A549 (cell line): Measurements from ENCODE around the gene THAP3. TPM values are rescaled to one million over a fixed set of nuclear protein-coding genes. Genes with fewer than 3 reads are reported as not detected.

ENCODE experiments used
- ATAC-seq, 2 experiments: fragments of 200-7000 bp in 1 of 2; fragments of >200 bp in 1 of 2; cut with Nextera tagmentation in 1 of 2; cut with Tn5 transposase in 1 of 2; 3 replicates each; pipeline versions ENCODE4 v1.8.0 to v1.9.1; 2018 to 2020; ENCODE audit warnings: mild to moderate bottlenecking in 1 of 2, moderate library complexity in 1 of 2
- CTCF ChIA-PET: fragments of 300-600 bp; sonication (Branson Sonifier 250); formaldehyde crosslinking; extraction: SDS; loops from one replicate; lab custom pipeline; 2021; ENCODE audit warnings: antibody characterized with exemption, inconsistent platforms; lab: Yijun Ruan, JAX
- POLR2A ChIA-PET: fragments of 350-600 bp; formaldehyde crosslinking; extraction: SDS; loops from one replicate; lab custom pipeline; 2021; ENCODE audit warnings: antibody characterized with exemption, inconsistent platforms; lab: Yijun Ruan, JAX
- DNase-seq, 2 experiments: peaks; one replicate each; pipeline versions ENCODE4 v3.0.0 to v3.0.0-alpha.2; 2011 to 2016; ENCODE audit warnings: low read depth in 1 of 2, low spot score in 1 of 2
- FAIRE-seq: peaks from 2 replicates; lab custom pipeline; 2011; peaks lifted over from hg19 to GRCh38; lab: Jason Lieb, UNC
- H3K27ac ChIP-seq, 2 experiments: fragments of >200 bp; sonication (Bioruptor Twin); formaldehyde crosslinking; 3 replicates each; pipeline ENCODE4 v1.5.1; 2016 to 2017
- H3K4me1 ChIP-seq: fragments of >200 bp; sonication (Bioruptor Twin); formaldehyde crosslinking; 3 replicates; pipeline ENCODE4 v1.6.1; 2016
- H3K4me2 ChIP-seq: fragments of >200 bp; sonication (Bioruptor Twin); formaldehyde crosslinking; 3 replicates; pipeline ENCODE4 v1.6.1; 2016
- H3K4me3 ChIP-seq: fragments of >200 bp; sonication (Bioruptor Twin); formaldehyde crosslinking; 3 replicates; pipeline ENCODE4 v1.5.1; 2016
- H3K9me3 ChIP-seq: fragments of >200 bp; sonication (Bioruptor Twin); formaldehyde crosslinking; 3 replicates; pipeline ENCODE4 v1.6.1; 2016
- BHLHE40 ChIP-seq: IDR thresholded peaks from 2 replicates; pipeline ENCODE4 v1.6.1; 2012; ENCODE audit warnings: low read depth, low read length, inconsistent platforms
- CBX2 ChIP-seq: fragments of 200-600 bp; sonication (generic); IDR thresholded peaks from 2 replicates; pipeline ENCODE4 v1.6.1; 2016; ENCODE audit warnings: low read depth, mild to moderate bottlenecking, borderline replicate concordance
- CEBPB ChIP-seq, 2 experiments: fragments of >200 bp in 1 of 2; sonication (Bioruptor Twin) in 1 of 2; formaldehyde crosslinking in 1 of 2; IDR thresholded peaks; 2 replicates each; pipeline ENCODE4 v1.6.1; 2012 to 2016
- CHD4 ChIP-seq: fragments of 200-600 bp; sonication (generic); IDR thresholded peaks from 2 replicates; pipeline ENCODE4 v1.6.1; 2016; ENCODE audit warnings: antibody characterized with exemption, mild to moderate bottlenecking, borderline replicate concordance
- EP300 ChIP-seq, 2 experiments: fragments of >200 bp; sonication (Bioruptor Twin); formaldehyde crosslinking; IDR thresholded peaks; 2 replicates in 1 of 2; 3 replicates in 1 of 2; pipeline ENCODE4 v1.6.1; 2016 to 2017
- ESRRA ChIP-seq: fragments of 150-350 bp; IDR thresholded peaks from 2 replicates; pipeline ENCODE4 v1.6.1; 2014; ENCODE audit warnings: mild to moderate bottlenecking, low read length, borderline replicate concordance
- GATA3 ChIP-seq: IDR thresholded peaks from 2 replicates; pipeline ENCODE4 v1.6.1; 2012; ENCODE audit warnings: borderline replicate concordance
- HOXA7 ChIP-seq: fragments of 250-450 bp; sonication (Bioruptor Pico); IDR thresholded peaks from 2 replicates; pipeline ENCODE4 v1.5.0; 2020; ENCODE audit warnings: mild to moderate bottlenecking, moderate library complexity
- HOXB5 ChIP-seq: fragments of 250-450 bp; sonication (Bioruptor Pico); IDR thresholded peaks from 2 replicates; pipeline ENCODE4 v1.5.0; 2020; ENCODE audit warnings: mild to moderate bottlenecking, moderate library complexity
- MAFK ChIP-seq: fragments of 450-650 bp; IDR thresholded peaks from 2 replicates; pipeline ENCODE4 v1.6.1; 2014; ENCODE audit not compliant: partially characterized antibody
- NFE2L2 ChIP-seq: fragments of 150-350 bp; conservative IDR thresholded peaks from 2 replicates; pipeline ENCODE4 v1.6.1; 2014; ENCODE audit warnings: low read length
- NPAS2 ChIP-seq: fragments of 250-450 bp; sonication (Bioruptor Pico); IDR thresholded peaks from 2 replicates; pipeline ENCODE4 v1.8.0; 2022; ENCODE audit warnings: mild to moderate bottlenecking, moderate library complexity, borderline replicate concordance
- POLR2AphosphoS2 ChIP-seq: conservative IDR thresholded peaks from 2 replicates; pipeline ENCODE4 v1.6.1; 2012; ENCODE audit warnings: low read length, improper control_type of control experiment, inconsistent platforms
- TFCP2L1 ChIP-seq: fragments of 250-450 bp; sonication (Bioruptor Pico); IDR thresholded peaks from 2 replicates; pipeline ENCODE4 v1.5.0; 2021; ENCODE audit warnings: mild to moderate bottlenecking
- ZNF302 ChIP-seq: fragments of 250-450 bp; sonication (Bioruptor Pico); IDR thresholded peaks from 2 replicates; pipeline ENCODE4 v1.9.0; 2021; ENCODE audit warnings: inconsistent platforms, mild to moderate bottlenecking, moderate library complexity
- WGBS: methylation state at CpG from one replicate; pipeline ENCODE4 v1.1.6; 2017; ENCODE audit errors: missing lambda C conversion rate; 5-methylcytosine and 5-hydroxymethylcytosine counted together
- polyA plus RNA-seq, 4 experiments: library from polyadenylated mRNA; depleted of rRNA in 3 of 4; stranded (reverse); fragments of >200 nt; fragmentation: RNase III in 1 of 4; extraction: RNeasy Plus Mini Kit Qiagen cat#74134 plus additional on column Dnase treatment in 1 of 4; gene quantifications; 2 replicates in 3 of 4; 3 replicates in 1 of 4; pipeline ENCODE4 v1.2.3, GENCODE V29; 2011 to 2017
- TF ChIP-seq, protein P1 (sequence below): fragments of 200-600 bp; sonication (generic); IDR thresholded peaks from 2 replicates; pipeline ENCODE4 v1.6.1; 2016; ENCODE audit warnings: antibody characterized with exemption, mild to moderate bottlenecking, moderate library complexity
- TF ChIP-seq, protein P2 (sequence below): fragments of 450-650 bp; IDR thresholded peaks from 2 replicates; pipeline ENCODE4 v1.6.1; 2014; ENCODE audit warnings: antibody characterized with exemption
- TF ChIP-seq, protein P3 (sequence below): IDR thresholded peaks from 2 replicates; pipeline ENCODE4 v1.6.1; 2012
- TF ChIP-seq, protein P4 (sequence below): fragments of >200 bp; sonication (Bioruptor Twin); formaldehyde crosslinking; IDR thresholded peaks from 3 replicates; pipeline ENCODE4 v1.5.1; 2016
- TF ChIP-seq, protein P5 (sequence below): fragments of 150-350 bp; IDR thresholded peaks from 2 replicates; pipeline ENCODE4 v1.6.1; 2014; ENCODE audit warnings: low read depth, mild to moderate bottlenecking, low read length

Gene THAP3
- polyA plus RNA-seq, 2 of the 4 experiments (the other 2 are of a cell fraction), result 6.5 to 12.0 TPM

DNA sequence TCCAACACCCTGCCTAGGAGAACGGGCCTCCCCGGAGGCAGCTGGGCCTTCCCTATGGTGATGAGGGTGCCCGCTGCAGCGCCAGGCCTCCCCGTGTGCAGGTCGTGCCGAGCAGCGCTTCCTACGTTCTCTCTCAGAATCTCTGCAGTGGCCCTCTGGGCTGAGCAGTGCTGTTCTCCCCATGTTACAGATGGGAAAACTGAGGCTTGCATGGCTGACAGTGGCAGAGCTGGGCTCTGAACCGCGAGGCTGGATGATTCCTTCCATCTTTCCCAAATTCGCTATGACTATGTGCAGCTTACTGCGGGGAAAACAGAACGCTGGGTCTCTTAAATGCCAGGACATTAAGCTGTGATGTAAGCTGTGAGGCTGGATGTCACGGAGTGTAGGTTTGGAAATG is 30.9 kb upstream of the THAP3 start (continued):
- TF ChIP-seq, protein P1, sequence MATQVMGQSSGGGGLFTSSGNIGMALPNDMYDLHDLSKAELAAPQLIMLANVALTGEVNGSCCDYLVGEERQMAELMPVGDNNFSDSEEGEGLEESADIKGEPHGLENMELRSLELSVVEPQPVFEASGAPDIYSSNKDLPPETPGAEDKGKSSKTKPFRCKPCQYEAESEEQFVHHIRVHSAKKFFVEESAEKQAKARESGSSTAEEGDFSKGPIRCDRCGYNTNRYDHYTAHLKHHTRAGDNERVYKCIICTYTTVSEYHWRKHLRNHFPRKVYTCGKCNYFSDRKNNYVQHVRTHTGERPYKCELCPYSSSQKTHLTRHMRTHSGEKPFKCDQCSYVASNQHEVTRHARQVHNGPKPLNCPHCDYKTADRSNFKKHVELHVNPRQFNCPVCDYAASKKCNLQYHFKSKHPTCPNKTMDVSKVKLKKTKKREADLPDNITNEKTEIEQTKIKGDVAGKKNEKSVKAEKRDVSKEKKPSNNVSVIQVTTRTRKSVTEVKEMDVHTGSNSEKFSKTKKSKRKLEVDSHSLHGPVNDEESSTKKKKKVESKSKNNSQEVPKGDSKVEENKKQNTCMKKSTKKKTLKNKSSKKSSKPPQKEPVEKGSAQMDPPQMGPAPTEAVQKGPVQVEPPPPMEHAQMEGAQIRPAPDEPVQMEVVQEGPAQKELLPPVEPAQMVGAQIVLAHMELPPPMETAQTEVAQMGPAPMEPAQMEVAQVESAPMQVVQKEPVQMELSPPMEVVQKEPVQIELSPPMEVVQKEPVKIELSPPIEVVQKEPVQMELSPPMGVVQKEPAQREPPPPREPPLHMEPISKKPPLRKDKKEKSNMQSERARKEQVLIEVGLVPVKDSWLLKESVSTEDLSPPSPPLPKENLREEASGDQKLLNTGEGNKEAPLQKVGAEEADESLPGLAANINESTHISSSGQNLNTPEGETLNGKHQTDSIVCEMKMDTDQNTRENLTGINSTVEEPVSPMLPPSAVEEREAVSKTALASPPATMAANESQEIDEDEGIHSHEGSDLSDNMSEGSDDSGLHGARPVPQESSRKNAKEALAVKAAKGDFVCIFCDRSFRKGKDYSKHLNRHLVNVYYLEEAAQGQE, result no peak
- TF ChIP-seq TFCP2L1, result no peak
- no peak for TF ChIP-seq GATA3
- TF ChIP-seq CEBPB (IDR thresholded peaks at IDR 0.05), result no peak
- TF ChIP-seq BHLHE40, result no peak

DNA sequence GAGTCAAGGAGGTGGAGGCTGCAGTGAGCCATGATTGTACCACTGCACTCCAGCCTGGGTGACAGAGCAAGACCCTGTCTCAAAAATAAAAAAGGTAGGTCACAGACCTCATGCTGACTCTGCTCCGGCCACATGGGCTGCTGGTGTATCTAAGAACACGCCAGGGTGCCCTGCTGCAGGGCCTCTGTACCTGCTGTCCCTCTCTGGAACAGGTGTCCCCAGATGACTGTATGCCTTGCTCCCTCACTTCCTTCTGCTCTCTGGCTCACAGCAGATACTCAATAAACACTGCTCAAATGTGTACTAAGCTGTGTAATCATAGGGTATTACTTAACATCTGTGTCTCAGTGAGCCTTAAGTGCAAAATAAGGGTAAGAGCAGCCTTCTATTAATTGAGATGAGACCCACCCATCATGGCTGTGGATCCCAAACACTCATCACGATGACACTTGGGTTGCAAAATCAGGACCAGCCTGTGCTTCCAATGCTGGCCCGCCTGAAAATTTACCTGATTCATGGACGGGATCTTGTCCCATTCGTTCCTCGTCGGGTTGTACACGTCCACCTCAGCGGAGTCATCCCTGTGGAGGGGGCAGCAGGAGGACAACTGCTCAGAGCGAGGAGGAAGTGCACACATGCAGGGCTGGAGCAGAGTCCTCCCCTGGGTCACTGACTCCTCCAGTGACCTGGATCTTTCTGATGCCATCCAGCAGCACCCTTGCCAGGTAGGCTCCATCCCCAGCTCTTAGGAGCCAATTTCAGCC is 29.5 kb upstream of the THAP3 start:
- Histone ChIP-seq H3K27ac (no peak overlapping the region), H3K4me2 (no peak overlapping the region), H3K4me1 (peaks cover 8% of the 10 kb centered on the region; the same call in 2 of the 3 replicates), H3K4me3 (no peak overlapping the region), H3K9me3 (no peaks in the 10 kb centered on the region)
- TF ChIP-seq CHD4 (no peak), MAFK (no peak), POLR2AphosphoS2 (no peak), ZNF302 (no peak), CBX2 (no peak), HOXB5 (CRISPR knock-in tag) (no peak), CEBPB (IDR thresholded peaks at IDR 0.05) (no peak), TFCP2L1 (no peak), NPAS2 (CRISPR knock-in tag) (no peak), EP300 (IDR thresholded peaks at IDR 0.05) (no peak), HOXA7 (CRISPR knock-in tag) (no peak), BHLHE40 (no peak), GATA3 (no peak), ESRRA (no peak), NFE2L2 (no peak)
- TF ChIP-seq, protein P2, sequence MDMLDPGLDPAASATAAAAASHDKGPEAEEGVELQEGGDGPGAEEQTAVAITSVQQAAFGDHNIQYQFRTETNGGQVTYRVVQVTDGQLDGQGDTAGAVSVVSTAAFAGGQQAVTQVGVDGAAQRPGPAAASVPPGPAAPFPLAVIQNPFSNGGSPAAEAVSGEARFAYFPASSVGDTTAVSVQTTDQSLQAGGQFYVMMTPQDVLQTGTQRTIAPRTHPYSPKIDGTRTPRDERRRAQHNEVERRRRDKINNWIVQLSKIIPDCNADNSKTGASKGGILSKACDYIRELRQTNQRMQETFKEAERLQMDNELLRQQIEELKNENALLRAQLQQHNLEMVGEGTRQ, result no peak
- TF ChIP-seq, protein P3, sequence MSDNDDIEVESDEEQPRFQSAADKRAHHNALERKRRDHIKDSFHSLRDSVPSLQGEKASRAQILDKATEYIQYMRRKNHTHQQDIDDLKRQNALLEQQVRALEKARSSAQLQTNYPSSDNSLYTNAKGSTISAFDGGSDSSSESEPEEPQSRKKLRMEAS, result no peak
- TF ChIP-seq, protein P4, sequence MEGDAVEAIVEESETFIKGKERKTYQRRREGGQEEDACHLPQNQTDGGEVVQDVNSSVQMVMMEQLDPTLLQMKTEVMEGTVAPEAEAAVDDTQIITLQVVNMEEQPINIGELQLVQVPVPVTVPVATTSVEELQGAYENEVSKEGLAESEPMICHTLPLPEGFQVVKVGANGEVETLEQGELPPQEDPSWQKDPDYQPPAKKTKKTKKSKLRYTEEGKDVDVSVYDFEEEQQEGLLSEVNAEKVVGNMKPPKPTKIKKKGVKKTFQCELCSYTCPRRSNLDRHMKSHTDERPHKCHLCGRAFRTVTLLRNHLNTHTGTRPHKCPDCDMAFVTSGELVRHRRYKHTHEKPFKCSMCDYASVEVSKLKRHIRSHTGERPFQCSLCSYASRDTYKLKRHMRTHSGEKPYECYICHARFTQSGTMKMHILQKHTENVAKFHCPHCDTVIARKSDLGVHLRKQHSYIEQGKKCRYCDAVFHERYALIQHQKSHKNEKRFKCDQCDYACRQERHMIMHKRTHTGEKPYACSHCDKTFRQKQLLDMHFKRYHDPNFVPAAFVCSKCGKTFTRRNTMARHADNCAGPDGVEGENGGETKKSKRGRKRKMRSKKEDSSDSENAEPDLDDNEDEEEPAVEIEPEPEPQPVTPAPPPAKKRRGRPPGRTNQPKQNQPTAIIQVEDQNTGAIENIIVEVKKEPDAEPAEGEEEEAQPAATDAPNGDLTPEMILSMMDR, result no peak
- TF ChIP-seq, protein P5, sequence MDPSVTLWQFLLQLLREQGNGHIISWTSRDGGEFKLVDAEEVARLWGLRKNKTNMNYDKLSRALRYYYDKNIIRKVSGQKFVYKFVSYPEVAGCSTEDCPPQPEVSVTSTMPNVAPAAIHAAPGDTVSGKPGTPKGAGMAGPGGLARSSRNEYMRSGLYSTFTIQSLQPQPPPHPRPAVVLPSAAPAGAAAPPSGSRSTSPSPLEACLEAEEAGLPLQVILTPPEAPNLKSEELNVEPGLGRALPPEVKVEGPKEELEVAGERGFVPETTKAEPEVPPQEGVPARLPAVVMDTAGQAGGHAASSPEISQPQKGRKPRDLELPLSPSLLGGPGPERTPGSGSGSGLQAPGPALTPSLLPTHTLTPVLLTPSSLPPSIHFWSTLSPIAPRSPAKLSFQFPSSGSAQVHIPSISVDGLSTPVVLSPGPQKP, result no peak
- POLR2A ChIA-PET, result no interaction called here
- DNase-seq (no peak), FAIRE-seq (no peak), ATAC-seq (no peak)
- CTCF ChIA-PET, result interaction anchor here (1.2 to 1.7 kb wide), 2 partner anchors 11 to 41 kb away, joined by 3 to 4 read pairs; partner anchors contain the start of gene NOL9
- WGBS, result 94% methylated on average over 11 of the region's 11 CpGs
